ENCODE measurements around the gene DCTN5. TPM values are rescaled to one million over a fixed set of nuclear protein-coding genes. Genes with fewer than 3 reads are reported as not detected.

Gene DCTN5
- total and polyA plus RNA-seq, 2 of the 13 experiments (the other 11 are each of a cell fraction or from before 2014, with no cell fraction given): 105 to 207 TPM

DNA sequence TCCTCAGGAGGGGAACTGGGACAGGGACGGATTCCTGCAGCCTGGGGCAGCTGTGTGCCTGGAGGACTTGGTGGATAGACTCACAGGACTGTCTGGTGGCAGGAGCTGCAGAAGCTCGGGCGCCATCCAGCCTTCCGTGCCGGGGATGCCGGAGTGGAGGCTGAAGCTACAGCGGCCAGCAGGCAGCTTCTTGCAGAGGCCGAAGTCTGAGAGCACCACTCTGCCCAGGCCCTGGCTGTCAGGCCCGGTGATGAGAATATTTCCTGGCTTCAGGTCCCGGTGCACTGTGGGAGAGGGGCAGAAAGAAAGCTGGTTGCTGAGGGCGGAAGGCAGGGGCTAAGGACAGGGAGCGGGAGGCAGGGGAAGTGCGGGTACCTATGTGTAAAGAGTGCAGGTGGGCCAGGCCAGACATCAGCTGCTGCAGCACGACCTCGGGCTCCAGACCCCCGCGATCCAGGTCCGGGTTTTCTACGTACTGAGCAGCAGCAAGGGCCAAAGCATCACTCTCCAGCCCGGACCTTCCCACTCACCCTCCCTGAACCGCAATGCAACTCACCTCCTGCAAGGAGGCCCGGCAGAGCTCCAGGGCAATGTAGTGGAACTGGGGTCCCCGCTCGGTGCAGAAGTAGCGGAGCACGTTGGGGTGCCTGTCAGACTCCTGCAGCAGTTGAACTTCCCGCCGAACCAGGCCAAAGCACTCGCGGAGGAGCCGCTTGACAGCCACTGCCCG lies 53.5 kb downstream of the DCTN5 start (continued):
- TF ChIP-seq KDM1A (CRISPR knock-in tag; IDR thresholded peaks at IDR 0.05) (no peak), ZUFSP (CRISPR knock-in tag; IDR thresholded peaks at IDR 0.05; ENCODE audit: borderline replicate concordance) (no peak), HOXA9 (CRISPR knock-in tag; IDR thresholded peaks at IDR 0.05; ENCODE audit: borderline replicate concordance) (no peak), ZNF546 (CRISPR knock-in tag; conservative IDR thresholded peaks at IDR 0.05) (no peak), SMAD1 (CRISPR knock-in tag; IDR thresholded peaks at IDR 0.05; ENCODE audit: borderline replicate concordance, low read depth) (no peak), SAFB2 (CRISPR knock-in tag; IDR thresholded peaks at IDR 0.05; ENCODE audit: borderline replicate concordance, low read depth) (peak; percentile 65; the same call in 1 of the 2 replicates), NRL (CRISPR knock-in tag; IDR thresholded peaks at IDR 0.05; ENCODE audit: borderline replicate concordance) (no peak), ZNF235 (CRISPR knock-in tag; IDR thresholded peaks at IDR 0.05; ENCODE audit: borderline replicate concordance) (no peak), ATF7-NPFF (CRISPR knock-in tag; IDR thresholded peaks at IDR 0.05; ENCODE audit: low read depth) (peak; percentile 79; the same call in 1 of the 2 replicates), REL (CRISPR knock-in tag; conservative IDR thresholded peaks at IDR 0.05) (peak; percentile 30; the same call in 1 of the 2 replicates), ZC3H4 (CRISPR knock-in tag; IDR thresholded peaks at IDR 0.05; ENCODE audit: borderline replicate concordance) (no peak), THAP8 (CRISPR knock-in tag; IDR thresholded peaks at IDR 0.05; ENCODE audit: borderline replicate concordance) (no peak), ARID5B (CRISPR knock-in tag; IDR thresholded peaks at IDR 0.05) (peak; percentile 59), DMAP1 (CRISPR knock-in tag; IDR thresholded peaks at IDR 0.05) (no peak), TEAD2 (CRISPR knock-in tag; IDR thresholded peaks at IDR 0.05) (no peak), TMF1 (CRISPR knock-in tag; IDR thresholded peaks at IDR 0.05; ENCODE audit: low read depth) (0 out of 2 replicates have a peak, but pooled peaks have one; percentile 73), RBFOX2 (IDR thresholded peaks at IDR 0.05; ENCODE audit: low read depth, low read length) (no peak), RBM22 (optimal IDR thresholded peaks at IDR 0.05; ENCODE audit: low read length) (no peak)
- TF ChIP-seq, protein P1, sequence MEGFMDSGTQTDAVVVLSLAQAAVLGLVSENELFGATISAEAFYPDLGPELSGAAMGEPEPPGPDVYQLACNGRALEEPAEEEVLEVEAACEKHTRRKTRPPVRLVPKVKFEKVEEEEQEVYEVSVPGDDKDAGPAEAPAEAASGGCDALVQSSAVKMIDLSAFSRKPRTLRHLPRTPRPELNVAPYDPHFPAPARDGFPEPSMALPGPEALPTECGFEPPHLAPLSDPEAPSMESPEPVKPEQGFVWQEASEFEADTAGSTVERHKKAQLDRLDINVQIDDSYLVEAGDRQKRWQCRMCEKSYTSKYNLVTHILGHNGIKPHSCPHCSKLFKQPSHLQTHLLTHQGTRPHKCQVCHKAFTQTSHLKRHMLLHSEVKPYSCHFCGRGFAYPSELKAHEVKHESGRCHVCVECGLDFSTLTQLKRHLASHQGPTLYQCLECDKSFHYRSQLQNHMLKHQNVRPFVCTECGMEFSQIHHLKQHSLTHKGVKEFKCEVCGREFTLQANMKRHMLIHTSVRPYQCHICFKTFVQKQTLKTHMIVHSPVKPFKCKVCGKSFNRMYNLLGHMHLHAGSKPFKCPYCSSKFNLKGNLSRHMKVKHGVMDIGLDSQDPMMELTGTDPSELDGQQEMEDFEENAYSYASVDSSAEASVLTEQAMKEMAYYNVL (CRISPR knock-in tag; IDR thresholded peaks at IDR 0.05; ENCODE audit: borderline replicate concordance): peak; percentile 73; the same call in 1 of the 2 replicates
